ENCODE results near the gene CDH12. TPM values are rescaled to one million over a fixed set of nuclear protein-coding genes. Genes with fewer than 3 reads are reported as not detected.

The CDH12 gene
- total RNA-seq, 1 experiment from 2014 or later, result not detected

DNA sequence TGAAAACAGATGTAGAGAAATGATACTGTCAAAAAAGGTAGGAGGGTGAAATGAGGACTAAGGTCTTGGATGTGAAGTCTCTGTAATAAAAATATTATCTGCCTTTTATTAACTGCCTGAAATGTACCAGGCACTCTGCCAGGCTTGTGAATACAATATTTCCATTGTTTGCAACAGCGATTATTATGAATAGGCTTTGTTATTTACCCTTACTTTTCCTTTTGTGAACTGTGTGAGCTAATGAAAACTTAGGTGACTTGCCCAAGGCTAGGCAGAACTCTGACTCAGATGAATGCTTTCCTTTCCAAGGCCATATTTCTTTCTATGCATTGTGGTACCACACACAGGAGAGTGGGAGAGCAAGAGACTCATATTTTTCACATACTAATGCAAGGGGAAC lies 204.1 kb downstream of the CDH12 start:
- H3K9me2 ChIP-seq (ENCODE audit: insufficient read depth), result no peaks in the 10 kb centered on the region
- no peaks in the 10 kb centered on the region for H3K79me2 ChIP-seq (ENCODE audit: insufficient read depth, low read length)
- H3K4me1 ChIP-seq (ENCODE audit: control insufficient read depth in 1 of 2, insufficient read depth in 2 of 2, low read length in 2 of 2), result no peaks in the 10 kb centered on the region
- no peaks in the 10 kb centered on the region for H3K36me3 ChIP-seq (ENCODE audit: control insufficient read depth in 1 of 2, insufficient read depth in 2 of 2, low read length in 2 of 2)
- no peak overlapping the region for H3K4me3 ChIP-seq (replicated peaks in 1 of 2; ENCODE audit: low read depth in 1 of 2, low read length in 2 of 2)
- ChIA-PET POLR2A (no interaction called here), RAD21 (ENCODE audit: low non-redundant PET in 1 of 2, low total read pairs in 2 of 2, uncharacterized antibody in 2 of 2, unreplicated experiment in 2 of 2) (no interaction called here), CTCF (no interaction called here)
- H4K20me1 ChIP-seq (ENCODE audit: insufficient read depth), result no peaks in the 10 kb centered on the region
- intact Hi-C loops (cut with micrococcal nuclease), result no loop called here
- no TSS peak for BruUV-seq (replicated peaks)
- no peak overlapping the region for H3K27ac ChIP-seq (ENCODE audit: low read depth, low read length)
- no peak overlapping the region for H3K9ac ChIP-seq (ENCODE audit: low read length)
- H3K27me3 ChIP-seq (ENCODE audit: insufficient read depth, low read length), result no peaks in the 10 kb centered on the region
- no peak for DNase-seq (ENCODE audit: low read depth, low spot score)
- TF ChIP-seq, protein P1, sequence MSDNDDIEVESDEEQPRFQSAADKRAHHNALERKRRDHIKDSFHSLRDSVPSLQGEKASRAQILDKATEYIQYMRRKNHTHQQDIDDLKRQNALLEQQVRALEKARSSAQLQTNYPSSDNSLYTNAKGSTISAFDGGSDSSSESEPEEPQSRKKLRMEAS (IDR thresholded peaks at IDR 0.05), result no peak
- TF ChIP-seq TCF7L2 (IDR thresholded peaks at IDR 0.05; ENCODE audit: borderline replicate concordance, extremely low read depth, insufficient read depth, insufficient read length), result peak; percentile 24
- no peak overlapping the region for H2AFZ ChIP-seq (ENCODE audit: low read depth, low read length, poor library complexity, severe bottlenecking)
- H3K4me2 ChIP-seq (ENCODE audit: low read length), result no peak overlapping the region
- H3K9me3 ChIP-seq (ENCODE audit: control insufficient read depth in 1 of 2, insufficient read depth in 1 of 2, low read depth in 1 of 2, low read length in 2 of 2), result peaks cover 21 to 25% of the 10 kb centered on the region in 2 experiments; a peak in 2 of 4 replicates
- ATAC-seq, result no peak

DNA sequence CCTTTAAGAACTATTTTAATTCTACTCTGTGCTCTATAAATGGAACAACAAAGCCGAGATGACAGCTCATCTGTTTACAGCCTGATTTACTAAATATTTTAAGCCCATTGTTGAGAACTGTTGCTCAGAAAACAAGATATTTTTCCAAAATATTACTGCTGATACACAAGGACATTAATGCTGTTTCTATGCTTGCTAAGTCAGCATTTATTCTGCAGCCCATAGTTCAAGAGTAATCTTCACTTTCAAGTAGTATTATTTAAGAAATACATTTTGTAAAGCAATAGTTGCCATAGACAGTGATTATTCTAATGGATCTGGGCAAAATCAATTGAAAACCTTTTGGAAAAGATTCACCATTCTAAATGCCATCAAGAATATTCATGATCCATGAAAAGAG lies 208.3 kb downstream of the CDH12 start:
- no peak for TF ChIP-seq ZFX (IDR thresholded peaks at IDR 0.05)
- no peak for TF ChIP-seq EZH2 (IDR thresholded peaks at IDR 0.05)
- TF ChIP-seq ZNF274 (IDR thresholded peaks at IDR 0.05; ENCODE audit: low read depth, low read length), result no peak
- no peak for TF ChIP-seq RAD21 (IDR thresholded peaks at IDR 0.05; ENCODE audit: low read depth)
- TF ChIP-seq, protein P2, sequence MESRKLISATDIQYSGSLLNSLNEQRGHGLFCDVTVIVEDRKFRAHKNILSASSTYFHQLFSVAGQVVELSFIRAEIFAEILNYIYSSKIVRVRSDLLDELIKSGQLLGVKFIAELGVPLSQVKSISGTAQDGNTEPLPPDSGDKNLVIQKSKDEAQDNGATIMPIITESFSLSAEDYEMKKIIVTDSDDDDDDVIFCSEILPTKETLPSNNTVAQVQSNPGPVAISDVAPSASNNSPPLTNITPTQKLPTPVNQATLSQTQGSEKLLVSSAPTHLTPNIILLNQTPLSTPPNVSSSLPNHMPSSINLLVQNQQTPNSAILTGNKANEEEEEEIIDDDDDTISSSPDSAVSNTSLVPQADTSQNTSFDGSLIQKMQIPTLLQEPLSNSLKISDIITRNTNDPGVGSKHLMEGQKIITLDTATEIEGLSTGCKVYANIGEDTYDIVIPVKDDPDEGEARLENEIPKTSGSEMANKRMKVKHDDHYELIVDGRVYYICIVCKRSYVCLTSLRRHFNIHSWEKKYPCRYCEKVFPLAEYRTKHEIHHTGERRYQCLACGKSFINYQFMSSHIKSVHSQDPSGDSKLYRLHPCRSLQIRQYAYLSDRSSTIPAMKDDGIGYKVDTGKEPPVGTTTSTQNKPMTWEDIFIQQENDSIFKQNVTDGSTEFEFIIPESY (IDR thresholded peaks at IDR 0.05; ENCODE audit: extremely low read depth, insufficient replicate concordance, low read length), result no peak
- TF ChIP-seq POLR2A (IDR thresholded peaks at IDR 0.05; ENCODE audit: borderline replicate concordance, extremely low read depth, insufficient read depth, insufficient read length), result no peak
- TF ChIP-seq TCF7L2 (IDR thresholded peaks at IDR 0.05; ENCODE audit: borderline replicate concordance, extremely low read depth, insufficient read depth, insufficient read length), result no peak
- TF ChIP-seq SRF (IDR thresholded peaks at IDR 0.05; ENCODE audit: low read depth), result no peak
- no peak for TF ChIP-seq SIN3A (IDR thresholded peaks at IDR 0.05; ENCODE audit: low read depth)
- TF ChIP-seq, protein P1 (IDR thresholded peaks at IDR 0.05), result no peak
- no peak for TF ChIP-seq EZH2phosphoT487 (IDR thresholded peaks at IDR 0.05; ENCODE audit: borderline replicate concordance)
- no peak for TF ChIP-seq CBX3 (IDR thresholded peaks at IDR 0.05; ENCODE audit: low read depth)
- TF ChIP-seq SP1 (IDR thresholded peaks at IDR 0.05; ENCODE audit: low read depth), result no peak
- TF ChIP-seq, protein P3, sequence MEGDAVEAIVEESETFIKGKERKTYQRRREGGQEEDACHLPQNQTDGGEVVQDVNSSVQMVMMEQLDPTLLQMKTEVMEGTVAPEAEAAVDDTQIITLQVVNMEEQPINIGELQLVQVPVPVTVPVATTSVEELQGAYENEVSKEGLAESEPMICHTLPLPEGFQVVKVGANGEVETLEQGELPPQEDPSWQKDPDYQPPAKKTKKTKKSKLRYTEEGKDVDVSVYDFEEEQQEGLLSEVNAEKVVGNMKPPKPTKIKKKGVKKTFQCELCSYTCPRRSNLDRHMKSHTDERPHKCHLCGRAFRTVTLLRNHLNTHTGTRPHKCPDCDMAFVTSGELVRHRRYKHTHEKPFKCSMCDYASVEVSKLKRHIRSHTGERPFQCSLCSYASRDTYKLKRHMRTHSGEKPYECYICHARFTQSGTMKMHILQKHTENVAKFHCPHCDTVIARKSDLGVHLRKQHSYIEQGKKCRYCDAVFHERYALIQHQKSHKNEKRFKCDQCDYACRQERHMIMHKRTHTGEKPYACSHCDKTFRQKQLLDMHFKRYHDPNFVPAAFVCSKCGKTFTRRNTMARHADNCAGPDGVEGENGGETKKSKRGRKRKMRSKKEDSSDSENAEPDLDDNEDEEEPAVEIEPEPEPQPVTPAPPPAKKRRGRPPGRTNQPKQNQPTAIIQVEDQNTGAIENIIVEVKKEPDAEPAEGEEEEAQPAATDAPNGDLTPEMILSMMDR (IDR thresholded peaks at IDR 0.05 in 2 of 3, conservative IDR thresholded peaks at IDR 0.05 in 1 of 3; ENCODE audit: borderline replicate concordance in 1 of 3, insufficient read depth in 1 of 3, low read depth in 2 of 3, low read length in 2 of 3), result no peak
- TF ChIP-seq, protein P4, sequence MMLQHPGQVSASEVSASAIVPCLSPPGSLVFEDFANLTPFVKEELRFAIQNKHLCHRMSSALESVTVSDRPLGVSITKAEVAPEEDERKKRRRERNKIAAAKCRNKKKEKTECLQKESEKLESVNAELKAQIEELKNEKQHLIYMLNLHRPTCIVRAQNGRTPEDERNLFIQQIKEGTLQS (IDR thresholded peaks at IDR 0.05), result no peak
- TF ChIP-seq POLR2AphosphoS5 (IDR thresholded peaks at IDR 0.05; ENCODE audit: low read depth, low read length), result no peak
- TF ChIP-seq YY1 (IDR thresholded peaks at IDR 0.05; ENCODE audit: extremely low read depth, insufficient replicate concordance, low read depth, low read length), result no peak
- no peak overlapping the region for H3K4me3 ChIP-seq (replicated peaks in 1 of 2; ENCODE audit: low read depth in 1 of 2, low read length in 2 of 2)

More for the DNA sequence above, 208.3 kb downstream of the CDH12 start:
- DNase-seq (ENCODE audit: low read depth, low spot score) (no peak), ATAC-seq (no peak)
- H3K9me3 ChIP-seq (ENCODE audit: control insufficient read depth in 1 of 2, insufficient read depth in 1 of 2, low read depth in 1 of 2, low read length in 2 of 2), result peaks cover 21 to 30% of the 10 kb centered on the region in 2 experiments; a peak in 2 of 4 replicates
- ChIA-PET CTCF (no interaction called here), RAD21 (ENCODE audit: low non-redundant PET in 1 of 2, low total read pairs in 2 of 2, uncharacterized antibody in 2 of 2, unreplicated experiment in 2 of 2) (no interaction called here), POLR2A (no interaction called here)
- H3K27ac ChIP-seq (ENCODE audit: low read depth, low read length), result no peak overlapping the region
- H2AFZ ChIP-seq (ENCODE audit: low read depth, low read length, poor library complexity, severe bottlenecking), result no peak overlapping the region
- no peaks in the 10 kb centered on the region for H3K4me1 ChIP-seq (ENCODE audit: control insufficient read depth in 1 of 2, insufficient read depth in 2 of 2, low read length in 2 of 2)
- H3K27me3 ChIP-seq (ENCODE audit: insufficient read depth, low read length), result no peaks in the 10 kb centered on the region
- intact Hi-C loops (cut with micrococcal nuclease), result no loop called here
- BruUV-seq (replicated peaks), result no TSS peak
- no peak overlapping the region for H3K4me2 ChIP-seq (ENCODE audit: low read length)
- H3K79me2 ChIP-seq (ENCODE audit: insufficient read depth, low read length), result no peaks in the 10 kb centered on the region
- no peaks in the 10 kb centered on the region for H3K36me3 ChIP-seq (ENCODE audit: control insufficient read depth in 1 of 2, insufficient read depth in 2 of 2, low read length in 2 of 2)
- H3K9ac ChIP-seq (ENCODE audit: low read length), result no peak overlapping the region
- H4K20me1 ChIP-seq (ENCODE audit: insufficient read depth), result no peaks in the 10 kb centered on the region
- H3K9me2 ChIP-seq (ENCODE audit: insufficient read depth), result no peaks in the 10 kb centered on the region
